NCI-H510A (cell line): ENCODE results near the gene LOX.

ENCODE experiments used
- DNase-seq: peaks from one replicate; lab custom pipeline; 2025; lab: John Stamatoyannopoulos, UW

The LOX gene

GRCh38 chr5:122078116-122079110 is at the start of gene LOX:
Gene LOX, minus strand, starts transcription at chr5:122078259. Its CDS starts 274 bp downstream, at chr5:122077985.
- no peak for DNase-seq

GRCh38 chr5:122126756-122127321 is 48.8 kb upstream of the LOX start:
- no peak for DNase-seq

DNA sequence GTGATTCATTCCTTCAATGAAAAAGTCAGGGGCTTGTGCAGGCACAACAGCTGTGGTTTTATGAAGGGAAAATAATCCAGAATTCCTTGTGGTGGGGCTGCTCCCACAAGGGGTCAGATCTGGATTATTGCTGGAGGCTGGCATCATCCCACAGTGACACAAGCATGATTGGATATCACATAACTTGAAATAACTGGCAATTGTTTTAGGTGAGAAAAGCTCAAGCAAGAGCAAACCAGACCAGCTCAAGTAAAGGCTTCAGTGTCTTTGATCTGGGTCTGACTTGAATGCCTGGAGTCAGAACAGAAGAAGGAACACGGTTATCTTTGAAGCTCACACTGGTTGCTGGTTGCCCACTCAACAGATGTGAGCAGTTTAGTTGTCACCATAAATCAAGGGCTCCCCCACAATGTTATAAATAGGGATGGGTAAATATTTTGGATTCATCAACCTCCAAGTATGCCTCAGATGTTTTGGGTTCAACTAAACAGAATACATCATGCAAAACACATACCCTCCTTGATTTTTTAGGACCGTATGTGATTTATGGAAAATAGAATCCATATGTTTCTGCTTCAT is 48.2 kb upstream of the LOX start:
- no peak for DNase-seq

- no peak for DNase-seq
These were observed 46.7 kb upstream of the LOX start for GRCh38 chr5:122124766-122125165.

- no peak for DNase-seq
These were observed 43.7 kb upstream of the LOX start for GRCh38 chr5:122121479-122122465.

DNA sequence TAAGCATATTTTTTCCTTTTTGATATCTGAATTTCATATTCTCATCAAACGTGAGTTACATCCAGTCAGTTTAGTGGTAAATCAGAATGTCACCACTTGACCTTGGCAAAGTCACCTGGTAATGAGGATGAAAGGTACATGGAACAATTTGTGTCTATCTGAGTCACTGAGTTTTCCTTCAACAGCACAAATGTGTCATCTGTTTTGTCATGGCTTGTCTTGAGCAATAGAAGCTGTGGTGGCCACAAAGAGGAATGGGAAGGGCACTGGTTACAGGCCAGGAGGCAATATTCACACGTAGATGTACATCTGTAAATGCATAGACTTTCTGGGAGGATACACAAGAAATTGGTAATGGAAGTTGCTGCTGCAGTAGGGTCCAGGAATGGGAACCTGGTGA is 42.9 kb upstream of the LOX start:
- no peak for DNase-seq

- no peak for DNase-seq
These were observed 42.4 kb upstream of the LOX start for GRCh38 chr5:122120493-122120892.

- DNase-seq = no peak
These were observed 41.1 kb upstream of the LOX start for GRCh38 chr5:122119205-122119604.

GRCh38 chr5:122118356-122118948 is 40.4 kb upstream of the LOX start:
- no peak for DNase-seq

DNA sequence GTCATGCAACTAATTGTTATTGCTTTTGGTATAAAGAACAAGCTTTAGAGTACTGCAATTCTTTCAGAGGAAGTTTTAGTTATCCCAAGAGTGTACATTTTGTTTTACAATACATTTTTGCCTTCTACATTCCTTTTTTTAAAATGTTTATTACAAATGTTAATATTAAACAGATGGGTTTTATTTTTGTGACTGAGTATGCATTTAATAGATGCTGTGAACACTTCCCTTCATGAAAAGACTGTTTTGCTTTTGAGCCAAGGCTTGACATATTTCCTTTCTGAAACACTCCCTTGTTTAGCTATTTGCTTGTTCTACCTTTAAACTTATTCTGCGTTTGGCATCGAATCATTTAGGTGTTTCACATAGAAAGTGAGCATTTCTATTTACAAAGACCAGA is 36.4 kb upstream of the LOX start:
- DNase-seq = no peak

GRCh38 chr5:122112733-122113558 is 34.9 kb upstream of the LOX start:
- no peak for DNase-seq

GRCh38 chr5:122112063-122112462 is 34.0 kb upstream of the LOX start:
- DNase-seq = no peak

GRCh38 chr5:122111460-122111859 is 33.4 kb upstream of the LOX start:
- DNase-seq = no peak

DNA sequence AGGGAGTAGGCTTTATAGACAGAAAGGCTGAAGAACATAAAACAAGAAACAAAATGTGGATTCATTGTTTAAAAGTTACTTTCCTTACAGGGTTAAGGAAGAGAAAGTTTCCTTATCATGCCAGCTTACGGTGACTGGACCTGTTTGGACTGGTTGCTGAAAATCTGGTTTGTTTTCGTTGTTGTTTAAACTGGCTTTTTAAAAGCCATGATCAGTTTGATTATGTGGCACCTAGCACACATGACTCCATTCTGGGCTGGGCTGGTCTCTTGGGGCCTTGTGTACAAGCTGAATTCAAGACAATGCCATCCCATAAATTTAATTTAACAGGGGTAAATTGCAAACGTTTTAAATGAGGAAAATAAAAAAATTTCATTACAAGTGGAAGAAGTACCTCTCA is 32.9 kb upstream of the LOX start:
- no peak for DNase-seq

GRCh38 chr5:122107016-122107415 is 29.0 kb upstream of the LOX start:
- DNase-seq = no peak

GRCh38 chr5:122105909-122106308 is 27.9 kb upstream of the LOX start:
- DNase-seq = no peak

GRCh38 chr5:122102825-122103224 is 24.8 kb upstream of the LOX start:
- no peak for DNase-seq

DNA sequence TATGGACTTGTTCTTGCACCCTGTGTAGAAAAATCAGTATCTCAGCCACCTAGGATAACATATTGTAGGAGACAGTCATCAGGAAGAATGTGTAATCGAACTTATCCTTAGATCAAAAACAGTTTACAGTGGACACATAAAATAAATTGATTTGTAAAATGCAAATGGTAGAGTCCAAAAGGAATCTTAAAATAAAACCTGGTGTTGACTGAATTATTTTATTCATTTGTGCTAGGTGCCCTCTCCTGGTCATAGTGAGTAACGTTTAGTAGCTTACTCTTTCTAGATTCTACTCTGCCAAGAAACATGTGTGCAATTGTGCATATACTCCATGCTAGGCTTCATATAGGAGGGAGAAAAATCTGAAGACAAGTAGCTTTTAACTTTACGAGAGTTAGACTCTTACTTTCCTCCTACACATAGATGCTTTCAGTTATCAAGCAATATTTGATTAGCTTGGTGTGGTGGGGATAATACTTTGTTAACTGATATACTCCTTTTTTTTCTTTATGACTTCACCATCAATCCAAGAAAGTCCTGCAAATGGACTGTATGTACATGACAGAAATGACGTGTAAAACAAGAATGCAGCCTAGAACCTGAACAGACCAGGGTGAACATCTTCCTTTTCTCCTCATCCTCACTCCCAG is 23.7 kb upstream of the LOX start:
- DNase-seq = no peak

DNA sequence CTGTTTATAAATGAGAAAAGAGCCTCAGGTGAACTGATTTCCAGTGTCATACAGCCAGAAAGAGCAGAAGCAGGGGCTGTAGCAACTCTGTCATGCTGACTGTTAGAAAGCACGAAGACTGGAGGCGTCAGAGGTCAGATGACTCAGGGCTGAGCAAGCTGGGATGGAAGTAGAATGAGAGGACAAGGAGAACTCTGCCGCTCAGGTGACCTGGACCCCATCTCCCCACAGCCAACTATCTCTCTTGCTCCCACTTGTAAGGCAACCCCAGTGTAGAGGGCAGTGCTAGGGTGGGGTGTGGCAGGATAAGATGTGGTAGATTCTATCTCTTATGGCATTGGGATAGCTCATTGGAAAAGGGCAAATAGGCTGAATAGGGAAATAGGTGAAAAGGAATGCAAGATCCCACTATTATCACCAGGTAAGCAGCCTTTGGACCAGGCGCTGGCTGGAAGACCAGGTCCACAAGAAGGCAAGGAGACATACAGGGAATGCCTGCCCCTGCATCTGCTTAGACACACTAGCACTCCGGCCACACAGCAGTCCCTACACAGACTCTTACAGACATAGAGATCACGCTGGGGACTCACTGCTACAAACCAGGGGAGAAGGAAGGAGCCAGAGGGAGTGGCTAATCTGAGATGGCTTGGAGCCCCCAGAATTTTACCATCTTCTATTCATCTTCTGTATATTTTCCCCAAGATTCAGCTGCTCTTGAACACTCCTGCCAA is 21.2 kb upstream of the LOX start:
- DNase-seq = no peak
